Measurements from ENCODE around the gene CNTNAP5. TPM values are rescaled to one million over a fixed set of nuclear protein-coding genes. Genes with fewer than 3 reads are reported as not detected.

CNTNAP5 gene
- total RNA-seq, 1 experiment from 2014 or later, result 0.48 TPM

DNA sequence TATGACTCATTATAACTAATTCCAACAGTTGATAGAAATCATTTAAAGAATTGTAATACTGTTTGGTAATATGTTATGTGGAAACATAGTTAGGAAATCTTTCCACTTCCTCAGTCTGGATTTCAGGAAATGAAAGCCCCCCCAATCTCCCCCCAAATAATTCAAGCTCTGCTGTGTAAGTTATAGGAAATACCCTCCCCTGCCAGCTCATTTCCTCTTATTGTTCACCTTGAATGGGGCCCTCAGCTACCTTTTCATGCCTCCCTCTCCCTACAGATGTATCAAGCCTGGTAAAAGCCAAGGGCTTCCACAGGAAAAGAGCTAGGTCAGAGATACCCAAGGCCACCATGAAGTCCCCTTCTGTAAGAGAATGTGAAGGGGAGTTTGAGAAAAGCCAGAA, 155.5 kb downstream of the CNTNAP5 start:
- peaks cover 2% of the 10 kb centered on the region; the same call in 1 of the 2 replicates for H3K4me1 ChIP-seq (ENCODE audit: insufficient read depth, low read length)
- no peaks in the 10 kb centered on the region for H4K20me1 ChIP-seq (ENCODE audit: control insufficient read depth, insufficient read depth, insufficient read length)
- H3K4me1 Mint-ChIP-seq, result peaks cover 11 to 12% of the 10 kb centered on the region in 2 experiments
- TF ChIP-seq CTCF (conservative IDR thresholded peaks at IDR 0.05), result no peak
- H4K91ac ChIP-seq (ENCODE audit: insufficient read length, low read depth, low read length), result no peak overlapping the region
- no peak overlapping the region for H3K4me2 ChIP-seq (ENCODE audit: insufficient read depth, insufficient read length, low read length)
- H3K9me3 Mint-ChIP-seq, result no peaks in the 10 kb centered on the region
- H3K27ac ChIP-seq (ENCODE audit: insufficient read length, low read depth, low read length), result no peak overlapping the region
- no peaks in the 10 kb centered on the region for H3K23me2 ChIP-seq (ENCODE audit: insufficient read length, low read depth, low read length, poor library complexity, severe bottlenecking)
- H3K4ac ChIP-seq (ENCODE audit: low read depth, low read length), result no peak overlapping the region
- no peaks in the 10 kb centered on the region; a peak in 1 of 7 replicates for H3K36me3 Mint-ChIP-seq (ENCODE audit: insufficient read depth in 1 of 3, low read depth in 3 of 3)
- no peak overlapping the region for H2AFZ ChIP-seq (ENCODE audit: low read length)
- no peak overlapping the region for H4K8ac ChIP-seq (replicated peaks; ENCODE audit: insufficient read length, low read depth, low read length)
- H3K9ac ChIP-seq (ENCODE audit: extremely low read depth, insufficient read length, low read length), result no peak overlapping the region
- H3K27me3 Mint-ChIP-seq (ENCODE audit: low read depth), result no peaks in the 10 kb centered on the region; the same call in 1 of the 2 replicates
- H2BK15ac ChIP-seq (ENCODE audit: low read depth, low read length), result no peak overlapping the region
- no peak overlapping the region for H4K5ac ChIP-seq (ENCODE audit: insufficient read length, low read depth, low read length)
- no peaks in the 10 kb centered on the region for H3K79me1 ChIP-seq (ENCODE audit: insufficient read depth, low read depth, low read length, poor library complexity, severe bottlenecking)
- no peak overlapping the region for H2AK5ac ChIP-seq (ENCODE audit: insufficient read length, low read length)
- H3K23ac ChIP-seq (ENCODE audit: insufficient read length, low read depth, low read length), result no peak overlapping the region
- no peaks in the 10 kb centered on the region for H3K9me3 ChIP-seq (ENCODE audit: control insufficient read depth, low read depth, low read length)
- no peak overlapping the region for H2BK120ac ChIP-seq (ENCODE audit: low read depth, low read length, poor library complexity, severe bottlenecking)
- no peak overlapping the region for H3K14ac ChIP-seq (ENCODE audit: insufficient read depth, low read length)
- no peaks in the 10 kb centered on the region for H3K79me2 ChIP-seq (ENCODE audit: insufficient read depth, low read length)
- no peak overlapping the region for H2BK12ac ChIP-seq (ENCODE audit: insufficient read length, low read depth, low read length)
- peak overlapping the region in 2 of 3 experiments; percentile 20 to 23; a peak in 3 of 7 replicates for H3K27ac Mint-ChIP-seq
- H2BK20ac ChIP-seq (ENCODE audit: low read depth, low read length, poor library complexity, severe bottlenecking), result no peak overlapping the region
- no peak overlapping the region for H3K56ac ChIP-seq (ENCODE audit: insufficient read length, low read depth, low read length)
- no peak for DNase-seq
- H3T11ph ChIP-seq (ENCODE audit: low read length), result no peak overlapping the region
- H2BK5ac ChIP-seq (ENCODE audit: insufficient read length, low read length), result no peak overlapping the region
- no peaks in the 10 kb centered on the region for H3K27me3 ChIP-seq (ENCODE audit: insufficient read depth, low read length)
- H3K4me3 Mint-ChIP-seq, result no peak overlapping the region
- H3K18ac ChIP-seq (ENCODE audit: insufficient read length, low read depth, low read length), result no peak overlapping the region
